Central memory CD8-positive, alpha-beta T cell (primary cell): ENCODE data around the gene MYBPC2.

Source experiments
- ATAC-seq: fragments of 150-1000 bp; cut with Tn5 transposase; replicated peaks from 2 replicates; pipeline ENCODE4 v1.10.0; 2022; ENCODE audit warnings: mild to moderate bottlenecking, moderate FRiP score, moderate number of reproducible peaks; ENCODE audit not compliant: poor library complexity, severe bottlenecking; ENCODE audit errors: extremely low read depth
- DNase-seq, 2 donors: peaks; one replicate each; pipeline ENCODE4 v3.0.0; 2021; ENCODE audit warnings: low spot score in 2 of 2
- H3K27ac Mint-ChIP-seq: one replicate; pipeline ENCODE4 v1.8.0; 2022; ENCODE audit warnings: low read depth, mild to moderate bottlenecking, moderate library complexity, mixed read lengths
- H3K27me3 Mint-ChIP-seq: one replicate; pipeline ENCODE4 v1.8.0; 2022; ENCODE audit warnings: mixed read lengths
- H3K36me3 Mint-ChIP-seq: one replicate; pipeline ENCODE4 v1.8.0; 2022; ENCODE audit warnings: mild to moderate bottlenecking, moderate library complexity, mixed read lengths; ENCODE audit not compliant: insufficient read depth
- H3K4me1 Mint-ChIP-seq: one replicate; pipeline ENCODE4 v1.8.0; 2022; ENCODE audit warnings: mixed read lengths
- H3K4me3 Mint-ChIP-seq: one replicate; pipeline ENCODE4 v1.8.0; 2022; ENCODE audit warnings: mild to moderate bottlenecking, moderate library complexity, mixed read lengths
- H3K9me3 Mint-ChIP-seq: one replicate; pipeline ENCODE4 v1.8.0; 2022; ENCODE audit warnings: mixed read lengths

Gene MYBPC2

DNA sequence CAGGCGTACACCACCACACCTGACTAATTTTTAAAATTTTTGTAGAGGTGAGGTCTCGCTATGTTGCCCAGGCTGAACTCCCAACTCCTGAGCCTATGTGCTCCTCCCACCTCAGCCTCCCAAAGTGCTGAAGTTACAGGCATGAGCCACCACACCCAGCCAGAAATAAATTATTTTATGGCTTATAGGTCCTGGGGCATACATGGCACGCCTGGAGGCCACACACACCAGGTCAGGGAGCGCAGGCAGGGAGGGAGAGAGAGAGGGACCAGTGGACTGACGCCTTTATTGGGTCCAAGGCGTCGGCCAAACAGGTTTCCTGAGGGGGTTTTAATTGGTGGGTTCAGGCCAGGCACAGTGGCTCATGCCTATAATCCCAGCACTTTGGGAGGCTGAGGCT lies 7.1 kb upstream of the MYBPC2 start:
- Mint-ChIP-seq H3K27ac (no peak overlapping the region), H3K4me3 (no peak overlapping the region), H3K36me3 (peaks cover 1% of the 10 kb centered on the region), H3K27me3 (peaks cover 41% of the 10 kb centered on the region), H3K9me3 (no peaks in the 10 kb centered on the region), H3K4me1 (no peaks in the 10 kb centered on the region)
- no peak for ATAC-seq
- DNase-seq = no peak

DNA sequence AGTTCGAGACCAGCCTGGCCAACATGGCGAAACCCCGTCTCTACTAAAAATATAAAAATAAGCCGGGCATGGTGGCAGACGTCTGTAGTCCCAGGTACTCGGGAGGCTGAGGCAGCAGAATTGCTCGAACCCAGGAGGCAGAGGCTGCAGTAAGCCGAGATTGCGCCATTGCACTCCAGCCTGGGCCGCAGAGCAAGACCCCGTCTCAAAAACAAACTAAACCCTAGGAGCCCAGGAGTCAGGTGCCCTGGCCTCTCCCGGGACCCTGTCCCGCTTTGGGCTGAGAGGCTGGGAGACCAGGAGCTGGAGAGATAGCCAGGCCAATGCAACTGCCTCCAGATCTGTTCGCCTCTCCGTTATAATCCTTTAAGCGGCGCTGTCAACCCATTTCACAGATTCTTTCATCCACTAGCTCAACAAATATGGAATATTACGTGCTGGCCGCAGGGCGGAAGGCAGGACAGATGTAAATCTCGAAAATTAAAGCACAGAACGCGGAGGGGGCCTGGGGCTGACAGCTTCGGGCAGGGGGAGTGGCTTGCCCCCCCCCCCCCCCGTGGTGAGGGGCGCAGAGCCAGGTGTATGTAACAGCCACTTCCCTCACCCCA lies 5.3 kb upstream of the MYBPC2 start:
- Mint-ChIP-seq H3K27ac (no peak overlapping the region), H3K27me3 (peaks cover 25% of the 10 kb centered on the region), H3K4me3 (no peak overlapping the region), H3K9me3 (no peaks in the 10 kb centered on the region), H3K36me3 (peaks cover 9% of the 10 kb centered on the region), H3K4me1 (peaks cover 11% of the 10 kb centered on the region)
- ATAC-seq (no peak), DNase-seq (no peak)

- peaks cover 9% of the 10 kb centered on the region for H3K36me3 Mint-ChIP-seq
- H3K27me3 Mint-ChIP-seq = peaks cover 27% of the 10 kb centered on the region
- H3K27ac Mint-ChIP-seq = no peak overlapping the region
- DNase-seq (peak in 1 of 2 donors; percentile 15), ATAC-seq (peak; percentile 9)
- no peaks in the 10 kb centered on the region for H3K9me3 Mint-ChIP-seq
- no peak overlapping the region for H3K4me3 Mint-ChIP-seq
- H3K4me1 Mint-ChIP-seq = peaks cover 11% of the 10 kb centered on the region
Observed at GRCh38 chr19:50427997-50428425, 4.7 kb upstream of the MYBPC2 start.

DNA sequence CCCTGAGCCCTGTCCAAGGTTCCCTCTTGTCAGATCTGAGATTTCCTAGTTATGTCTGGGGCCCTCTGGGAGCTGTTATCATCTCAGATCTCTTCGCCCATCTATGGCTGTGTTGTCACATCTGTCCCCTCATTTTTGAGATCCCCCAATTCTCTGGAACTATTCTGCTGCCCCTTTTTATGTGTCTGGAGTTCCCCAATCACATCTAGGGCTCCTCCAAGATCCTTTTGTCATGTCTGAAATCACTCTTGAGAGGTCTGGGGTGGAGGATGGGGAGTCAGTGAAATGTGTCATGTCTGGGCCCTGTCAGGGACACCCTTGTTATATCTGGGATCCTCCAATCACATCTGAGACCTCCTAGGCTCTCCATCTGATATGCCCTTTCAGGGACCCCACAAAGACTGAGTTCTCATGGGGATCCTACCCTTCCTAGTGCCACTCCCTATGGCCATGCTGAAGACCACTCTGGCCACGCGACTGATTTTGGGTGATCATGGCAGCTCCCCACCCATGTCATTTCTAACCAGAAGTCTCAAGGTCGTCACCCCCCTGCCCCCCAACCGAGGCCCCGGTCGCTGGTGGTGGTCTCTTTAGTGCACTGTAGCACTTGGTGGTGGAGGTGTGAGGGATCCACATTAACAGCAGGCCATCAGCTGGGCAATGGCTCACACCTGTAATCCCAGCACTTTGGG lies 3.8 kb upstream of the MYBPC2 start:
- Mint-ChIP-seq H3K27ac (no peak overlapping the region), H3K4me1 (peaks cover 11% of the 10 kb centered on the region), H3K4me3 (no peak overlapping the region), H3K9me3 (no peaks in the 10 kb centered on the region), H3K27me3 (peaks cover 24% of the 10 kb centered on the region), H3K36me3 (peaks cover 9% of the 10 kb centered on the region)
- no peak for ATAC-seq
- no peak for DNase-seq

DNA sequence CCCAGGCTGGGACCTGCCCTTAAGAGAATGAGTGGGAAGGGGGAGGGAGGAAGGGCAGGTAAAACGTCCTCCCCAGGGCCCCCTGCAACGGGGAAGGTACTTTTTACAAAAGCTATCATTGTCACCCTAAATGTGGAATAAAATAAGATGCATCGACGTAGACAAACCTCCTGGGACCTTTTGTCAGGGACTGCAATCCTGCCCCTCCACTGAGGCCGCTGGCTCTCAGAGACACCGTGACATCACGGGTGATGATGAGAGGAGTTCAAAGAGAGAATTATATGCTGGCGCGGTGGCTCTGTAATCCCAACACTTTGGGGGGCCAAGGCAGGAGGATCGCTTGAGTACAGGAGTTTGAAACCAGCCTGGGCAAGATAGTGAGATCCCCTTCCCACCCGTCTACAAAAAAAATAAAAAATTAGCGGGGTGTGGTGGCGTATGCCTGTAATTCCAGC lies 1.8 kb upstream of the MYBPC2 start:
- H3K36me3 Mint-ChIP-seq = peaks cover 9% of the 10 kb centered on the region
- H3K4me3 Mint-ChIP-seq = peak overlapping the region; percentile 84
- ATAC-seq (no peak), DNase-seq (no peak)
- no peaks in the 10 kb centered on the region for H3K9me3 Mint-ChIP-seq
- peak overlapping the region; percentile 91 for H3K27ac Mint-ChIP-seq
- peaks cover 19% of the 10 kb centered on the region for H3K27me3 Mint-ChIP-seq
- peaks cover 11% of the 10 kb centered on the region for H3K4me1 Mint-ChIP-seq

DNA sequence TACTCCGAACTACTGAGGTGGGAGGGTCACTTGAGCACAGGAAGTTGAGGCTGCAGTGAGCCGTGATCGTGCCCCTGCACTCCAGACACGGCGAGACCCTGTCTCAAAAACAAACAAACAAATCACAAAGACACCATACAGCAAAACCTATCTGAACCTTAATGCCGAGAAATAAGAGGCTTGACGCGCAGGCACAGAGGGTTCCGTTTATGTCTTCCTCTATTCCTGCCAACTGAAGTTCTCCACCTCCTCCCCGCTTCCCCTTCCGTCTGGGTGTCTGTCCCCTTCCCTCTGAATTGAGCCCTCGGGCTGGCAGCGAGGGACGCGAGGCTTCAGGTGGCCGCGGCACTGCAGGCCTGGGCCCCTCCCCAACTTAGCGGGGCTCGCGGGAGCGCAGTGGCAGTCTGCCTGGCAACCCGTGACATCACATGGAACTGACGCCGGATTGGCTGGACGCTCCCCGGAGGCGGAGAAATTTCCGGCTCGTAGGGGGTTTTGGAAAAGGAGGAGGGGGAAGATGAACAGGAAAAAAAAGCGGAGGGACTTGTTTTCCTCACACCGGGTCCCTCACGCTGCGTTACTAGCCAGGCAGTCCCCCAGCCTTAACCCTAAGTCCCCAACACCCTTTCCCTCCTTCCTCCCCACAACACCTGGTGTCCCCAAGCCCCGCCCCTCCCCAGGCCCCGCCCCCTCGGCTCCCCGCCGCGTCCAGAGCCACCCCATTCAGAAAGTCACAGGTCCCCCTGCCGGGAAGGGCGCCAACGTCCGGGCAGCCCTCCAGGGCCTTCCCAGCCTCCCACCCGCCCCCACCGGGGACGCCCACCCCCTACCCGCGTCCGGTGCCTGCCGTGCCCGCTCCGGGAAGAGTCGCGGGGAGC lies 1.1 kb upstream of the MYBPC2 start:
- peak; percentile 91 for ATAC-seq
- DNase-seq = peak; percentile 82 to 90
- Mint-ChIP-seq H3K4me3 (peak overlapping the region; percentile 84), H3K4me1 (peaks cover 11% of the 10 kb centered on the region), H3K27me3 (peaks cover 19% of the 10 kb centered on the region), H3K9me3 (no peaks in the 10 kb centered on the region), H3K36me3 (peaks cover 9% of the 10 kb centered on the region), H3K27ac (peak overlapping the region; percentile 91)

DNA sequence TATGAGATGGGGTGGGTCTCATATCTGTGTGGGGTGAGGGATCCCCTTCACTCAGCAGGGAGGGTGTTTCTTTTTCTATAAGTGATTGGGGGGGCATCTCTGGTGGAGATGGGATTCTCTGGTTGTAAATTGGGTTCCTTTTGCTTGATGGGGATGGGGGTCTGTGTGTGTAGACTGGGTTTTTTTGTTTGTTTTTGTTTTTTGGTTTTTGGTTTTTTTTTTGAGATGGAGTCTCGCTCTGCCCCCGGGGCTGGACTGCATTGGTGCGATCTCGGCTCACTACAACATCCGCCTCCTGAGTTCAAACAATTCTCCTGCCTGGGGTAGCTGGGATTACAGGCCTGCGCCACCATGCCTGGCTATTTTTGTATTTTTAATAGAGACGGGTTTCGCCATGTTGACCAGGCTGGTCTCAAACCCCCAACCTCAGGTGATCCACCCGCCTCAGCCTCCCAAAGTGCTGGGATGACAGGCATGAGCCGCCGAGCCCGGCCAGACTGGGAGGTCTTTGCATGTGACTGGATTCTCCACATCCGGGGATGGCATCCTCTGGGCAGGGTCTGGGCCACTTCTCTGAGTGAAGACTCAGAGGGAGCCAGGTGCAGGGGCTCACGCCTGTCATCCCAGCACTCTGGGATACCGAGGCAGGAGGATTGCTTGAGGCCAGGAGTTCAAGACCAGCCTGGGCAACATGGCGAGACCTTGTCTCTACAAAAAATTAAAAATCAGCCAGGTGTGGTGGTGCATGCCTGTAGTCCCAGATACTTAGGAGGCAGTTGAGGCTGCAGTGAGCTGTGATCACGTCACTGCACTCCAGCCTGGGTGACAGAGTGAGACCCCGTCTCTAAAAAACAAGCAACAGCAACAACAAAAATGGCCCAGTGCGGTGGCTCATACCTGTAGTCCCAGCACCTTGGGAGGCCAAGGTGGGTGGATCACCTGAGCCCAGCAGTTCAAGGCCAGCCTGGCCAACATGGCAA lies 799 bp downstream of the MYBPC2 start:
- Mint-ChIP-seq H3K27ac (no peak overlapping the region), H3K27me3 (peaks cover 19% of the 10 kb centered on the region), H3K4me1 (peaks cover 11% of the 10 kb centered on the region), H3K4me3 (peak overlapping the region; percentile 84), H3K36me3 (peaks cover 8% of the 10 kb centered on the region), H3K9me3 (no peaks in the 10 kb centered on the region)
- ATAC-seq (no peak), DNase-seq (no peak)

GRCh38 chr19:50434525-50434924 lies 1.8 kb downstream of the MYBPC2 start:
- H3K36me3 Mint-ChIP-seq = peaks cover 8% of the 10 kb centered on the region
- H3K4me3 Mint-ChIP-seq = no peak overlapping the region
- H3K27ac Mint-ChIP-seq = no peak overlapping the region
- no peaks in the 10 kb centered on the region for H3K9me3 Mint-ChIP-seq
- DNase-seq (no peak), ATAC-seq (no peak)
- peaks cover 11% of the 10 kb centered on the region for H3K4me1 Mint-ChIP-seq
- peaks cover 17% of the 10 kb centered on the region for H3K27me3 Mint-ChIP-seq

GRCh38 chr19:50435221-50435620 lies 2.5 kb downstream of the MYBPC2 start:
- Mint-ChIP-seq H3K4me3 (no peak overlapping the region), H3K36me3 (peaks cover 8% of the 10 kb centered on the region), H3K27ac (no peak overlapping the region), H3K9me3 (no peaks in the 10 kb centered on the region), H3K4me1 (peaks cover 11% of the 10 kb centered on the region), H3K27me3 (peaks cover 23% of the 10 kb centered on the region)
- DNase-seq (no peak), ATAC-seq (no peak)

GRCh38 chr19:50435627-50436026 lies 2.9 kb downstream of the MYBPC2 start:
- Mint-ChIP-seq H3K4me1 (peaks cover 11% of the 10 kb centered on the region), H3K27me3 (peaks cover 28% of the 10 kb centered on the region), H3K36me3 (peaks cover 8% of the 10 kb centered on the region), H3K4me3 (no peak overlapping the region), H3K27ac (no peak overlapping the region), H3K9me3 (no peaks in the 10 kb centered on the region)
- DNase-seq = no peak
- ATAC-seq = no peak

- no peak overlapping the region for H3K27ac Mint-ChIP-seq
- no peak for ATAC-seq
- no peak overlapping the region for H3K4me3 Mint-ChIP-seq
- H3K4me1 Mint-ChIP-seq = no peaks in the 10 kb centered on the region
- DNase-seq = no peak
- H3K9me3 Mint-ChIP-seq = no peaks in the 10 kb centered on the region
- peaks cover 26% of the 10 kb centered on the region for H3K27me3 Mint-ChIP-seq
- H3K36me3 Mint-ChIP-seq = no peaks in the 10 kb centered on the region
Observed at GRCh38 chr19:50437862-50438449, 5.3 kb downstream of the MYBPC2 start.
